Renal cortex interstitium (tissue), 11 donors: ENCODE data around the gene ZNF22. TPM values are rescaled to one million over a fixed set of nuclear protein-coding genes. Genes with fewer than 3 reads are reported as not detected.

Source experiments
- DNase-seq, 11 donors: peaks; one replicate each; pipeline ENCODE4 v3.0.0-alpha.2; 2013; ENCODE audit warnings: low read depth in 9 of 11, low spot score in 4 of 11; ENCODE audit errors: extremely low read depth in 1 of 11
- polyA plus RNA-seq, 3 donors: library from polyadenylated mRNA; unstranded; fragments of 120-200 nt; gene quantifications; one replicate each; pipeline ENCODE4 v1.2.1, GENCODE V29; 2013; ENCODE audit not compliant: insufficient read length in 3 of 3

The ZNF22 gene
- polyA plus RNA-seq, 3 donors, result 78.2 to 95.2 (median 82.8) TPM

DNA sequence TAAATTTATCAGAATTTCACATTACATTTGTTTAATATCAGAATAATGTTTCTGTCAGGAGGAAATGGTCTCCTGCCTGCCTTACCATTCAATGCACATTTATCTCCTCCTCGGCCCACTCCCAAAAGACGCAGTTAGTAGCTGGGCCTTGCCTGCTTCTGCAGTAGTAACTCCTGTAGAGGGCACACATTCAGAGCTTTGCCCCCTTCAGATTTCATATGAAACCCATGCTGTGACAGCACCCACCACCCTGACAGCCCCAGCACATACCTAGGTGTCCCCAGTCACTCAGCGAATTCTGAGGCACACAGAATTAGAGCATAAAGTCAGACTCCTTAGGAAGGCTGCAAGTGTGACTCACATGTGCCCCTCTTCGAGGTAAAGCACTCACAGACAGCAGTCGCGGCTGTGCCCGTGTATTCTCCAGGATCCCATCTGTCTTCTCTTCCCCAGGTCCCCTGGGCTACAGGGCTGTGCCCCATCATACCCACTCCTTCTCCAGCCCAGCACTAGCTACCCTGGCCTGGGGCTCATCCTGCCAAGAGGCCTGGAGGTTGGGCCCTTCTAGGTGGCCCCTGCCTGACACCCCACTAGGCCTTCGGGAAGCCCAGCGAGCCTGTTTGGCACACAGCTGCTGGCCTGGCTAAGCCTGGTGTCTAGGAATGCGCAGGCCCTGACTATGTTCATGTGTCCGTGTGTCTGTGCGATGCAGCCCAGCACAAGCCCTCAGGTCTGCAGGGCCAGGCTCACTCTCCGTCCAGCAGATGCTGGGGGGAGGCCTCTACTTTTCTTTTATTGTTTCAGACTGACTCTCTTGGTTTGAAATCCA is 17.4 kb upstream of the ZNF22 start:
- DNase-seq, result no peak

DNA sequence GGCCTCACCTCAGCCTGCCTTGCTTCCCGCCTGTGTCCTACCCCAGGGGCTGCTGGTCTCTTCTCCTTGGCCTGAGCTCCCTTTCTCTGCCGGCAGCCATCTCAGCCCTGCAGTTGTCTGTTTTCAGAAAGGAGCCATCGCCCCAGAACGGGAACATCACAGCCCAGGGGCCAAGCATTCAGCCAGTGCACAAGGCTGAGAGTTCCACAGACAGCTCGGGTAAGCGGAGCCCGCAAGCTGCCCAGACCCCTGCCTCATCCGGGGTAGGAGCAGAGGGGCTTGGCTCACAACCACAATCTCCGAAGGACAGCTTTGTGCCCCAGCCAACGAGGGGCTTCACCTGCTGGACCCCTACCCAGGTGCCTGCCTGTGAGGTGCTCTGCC is 16.8 kb upstream of the ZNF22 start:
- DNase-seq, result no peak

DNA sequence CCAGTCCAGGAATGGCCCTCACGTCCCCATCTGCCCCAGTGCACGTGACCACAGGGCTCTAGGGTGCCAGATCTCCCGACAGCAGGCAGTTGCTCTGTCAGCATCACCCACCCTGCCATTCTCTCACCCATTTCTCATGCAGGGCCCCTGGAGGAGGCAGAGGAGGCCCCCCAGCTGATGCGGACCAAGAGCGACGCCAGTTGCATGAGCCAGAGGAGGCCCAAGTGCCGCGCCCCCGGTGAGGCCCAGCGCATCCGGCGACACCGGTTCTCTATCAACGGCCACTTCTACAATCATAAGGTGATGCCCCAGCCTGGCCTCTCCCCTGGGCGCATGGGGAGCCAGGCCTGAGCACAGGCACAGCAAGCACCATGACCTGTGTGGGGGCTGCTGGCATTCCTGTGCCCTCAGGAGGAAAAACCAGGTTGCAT is 16.0 kb upstream of the ZNF22 start:
- no peak for DNase-seq

DNA sequence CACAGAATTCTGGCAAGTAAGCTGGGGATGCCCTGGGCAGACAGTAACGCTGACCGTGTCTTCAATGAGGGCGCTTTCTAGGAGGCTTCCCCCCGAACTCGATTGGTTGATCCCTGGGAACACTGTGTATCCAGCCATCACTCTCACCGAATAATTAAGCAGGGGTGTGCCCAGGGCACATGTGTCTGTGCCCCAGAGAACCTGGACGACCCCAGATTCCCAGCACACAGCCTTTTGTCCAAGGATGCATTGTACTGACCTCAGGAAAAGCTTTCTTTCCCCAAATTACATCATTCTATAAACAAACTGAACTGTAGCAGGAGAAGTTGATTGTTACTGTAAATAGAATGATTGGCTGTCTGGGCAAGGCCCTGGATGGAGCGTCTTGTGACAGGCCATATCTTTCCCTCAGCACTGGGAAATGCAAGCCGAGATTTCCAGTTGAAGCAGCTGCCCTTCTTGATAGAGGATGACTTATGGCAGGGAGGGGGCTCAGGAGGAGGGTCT is 15.5 kb upstream of the ZNF22 start:
- DNase-seq, result no peak

DNA sequence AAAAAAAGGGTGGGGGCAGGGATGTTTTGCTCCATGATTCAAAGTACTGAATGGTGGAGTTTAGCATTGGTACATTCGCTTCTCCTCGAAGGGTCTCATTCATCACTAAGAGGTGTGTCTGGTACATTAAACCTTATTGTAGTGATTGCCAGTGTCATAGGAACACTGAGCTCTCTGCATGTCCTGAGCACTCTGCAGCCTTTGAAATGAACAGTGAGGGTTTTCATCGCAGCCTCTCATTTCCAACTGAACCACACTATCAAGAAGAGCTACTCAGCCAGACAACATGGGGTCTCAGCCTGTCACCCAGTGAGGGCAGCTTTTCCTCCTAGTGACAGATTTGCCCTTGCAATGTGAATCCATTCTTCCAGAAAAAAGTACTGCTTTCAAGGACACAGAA is 14.5 kb upstream of the ZNF22 start:
- no peak for DNase-seq

DNA sequence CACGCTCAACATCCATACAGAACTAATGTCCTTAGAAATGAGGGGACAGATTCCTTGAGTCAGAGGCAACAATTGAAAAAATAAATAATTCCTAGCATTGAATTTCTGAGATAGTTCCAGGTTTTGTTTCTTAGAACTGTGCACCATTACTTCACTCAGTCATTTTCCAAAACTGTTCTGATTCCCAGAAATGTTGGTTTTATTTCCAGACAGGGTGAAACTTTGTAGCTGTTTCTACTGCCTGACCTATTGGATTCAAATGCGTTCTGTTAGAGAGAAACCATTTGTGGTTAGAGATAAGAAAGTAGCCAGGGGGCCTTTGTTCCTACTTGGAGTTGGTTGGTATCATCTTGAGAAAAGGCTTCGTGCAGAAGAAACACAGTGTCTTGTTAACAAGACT is 14.1 kb upstream of the ZNF22 start:
- no peak for DNase-seq

DNA sequence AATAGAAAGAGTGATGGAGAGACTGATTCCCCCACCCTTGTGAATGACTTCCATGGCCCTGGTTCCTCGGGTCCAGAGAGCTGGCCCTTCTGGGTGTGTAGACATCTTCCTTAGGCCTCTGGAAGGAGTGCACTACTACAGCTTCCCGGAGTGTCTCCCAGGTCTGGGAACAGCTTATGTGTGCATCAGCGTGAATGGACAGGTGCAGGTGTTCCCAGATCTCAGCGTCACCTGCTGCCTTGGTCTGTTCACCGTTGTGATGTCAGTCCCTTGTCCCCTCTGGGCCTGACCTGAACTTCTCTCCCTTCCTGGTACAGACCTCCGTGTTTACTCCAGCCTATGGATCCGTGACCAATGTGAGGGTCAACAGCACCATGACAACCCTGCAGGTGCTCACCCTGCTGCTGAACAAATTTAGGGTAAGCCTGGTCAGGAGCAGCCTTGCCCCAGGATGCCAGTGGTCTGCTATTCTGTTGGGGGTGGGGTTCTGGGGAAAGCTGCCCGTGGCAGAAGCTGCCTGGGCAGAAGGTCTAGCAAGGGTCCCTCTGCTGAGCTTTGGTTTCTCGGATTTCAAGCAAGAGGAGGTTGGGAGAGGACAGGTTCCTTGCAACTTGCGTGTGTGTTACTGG is 11.7 kb upstream of the ZNF22 start:
- no peak for DNase-seq

DNA sequence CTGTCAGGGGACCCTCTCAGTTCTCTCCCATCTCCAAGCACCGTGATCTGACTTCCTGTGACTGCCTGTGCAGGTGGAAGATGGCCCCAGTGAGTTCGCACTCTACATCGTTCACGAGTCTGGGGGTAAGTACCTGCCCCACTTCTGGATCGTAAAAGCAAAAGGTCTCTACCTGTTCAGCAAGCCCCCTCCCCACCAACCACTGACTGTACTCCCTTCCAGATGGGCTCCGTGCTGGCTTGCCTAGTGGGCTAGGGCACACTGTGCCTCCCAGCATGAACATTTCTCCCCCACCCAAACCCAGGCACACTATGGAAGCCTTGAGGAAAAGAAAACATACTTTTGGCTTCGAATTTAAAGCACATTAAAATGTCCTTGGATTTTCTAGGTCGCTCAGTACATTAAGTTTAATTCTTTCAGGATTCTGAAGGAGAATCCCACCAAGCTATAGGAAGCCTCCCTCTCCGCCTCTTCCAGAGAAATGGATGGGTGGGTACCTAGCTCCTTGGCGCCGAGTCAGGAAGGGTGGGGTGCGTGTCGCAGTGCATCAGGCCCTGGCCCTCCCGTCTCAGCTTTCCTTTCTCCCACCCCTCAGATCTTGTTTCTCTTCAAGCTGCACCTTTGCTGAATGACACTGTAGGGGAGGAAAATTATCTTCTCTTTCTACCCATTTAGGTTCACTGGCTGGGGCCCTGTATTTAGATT is 11.0 kb upstream of the ZNF22 start:
- DNase-seq, result no peak

DNA sequence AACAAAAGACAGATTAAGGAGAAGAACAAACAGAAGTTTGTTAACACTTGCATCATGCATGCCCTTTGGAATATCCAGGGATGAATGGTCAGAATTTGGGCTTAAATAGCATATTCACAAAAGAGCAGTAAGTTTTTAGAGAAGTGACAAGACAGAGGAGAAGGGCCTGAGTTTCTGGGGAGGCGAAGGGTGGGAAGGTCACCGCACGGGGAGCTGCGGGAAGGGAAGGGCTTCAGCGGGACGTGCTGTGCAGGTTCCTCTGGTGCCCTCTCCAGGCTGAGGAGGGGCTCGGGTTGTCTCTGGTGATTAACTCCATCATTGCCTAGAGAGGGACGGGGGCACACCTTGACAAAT is 10.4 kb upstream of the ZNF22 start:
- DNase-seq, result no peak

DNA sequence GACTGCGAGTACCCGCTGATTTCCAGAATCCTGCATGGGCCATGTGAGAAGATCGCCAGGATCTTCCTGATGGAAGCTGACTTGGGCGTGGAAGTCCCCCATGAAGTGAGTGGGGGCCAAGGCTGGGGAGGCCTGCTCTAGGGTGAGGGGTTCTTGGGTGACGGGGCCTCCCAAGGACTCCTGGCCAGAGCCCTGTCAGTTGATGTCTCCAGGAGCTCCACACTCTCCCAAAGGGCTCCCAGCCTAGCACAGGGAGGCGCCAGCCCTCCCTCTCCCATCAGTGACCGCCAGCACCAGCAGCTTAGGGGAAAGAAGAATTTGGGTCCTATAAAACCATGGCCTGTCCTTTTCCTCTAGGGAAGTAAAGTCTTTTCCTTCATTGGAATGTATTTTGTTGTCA is 9.8 kb upstream of the ZNF22 start:
- no peak for DNase-seq

DNA sequence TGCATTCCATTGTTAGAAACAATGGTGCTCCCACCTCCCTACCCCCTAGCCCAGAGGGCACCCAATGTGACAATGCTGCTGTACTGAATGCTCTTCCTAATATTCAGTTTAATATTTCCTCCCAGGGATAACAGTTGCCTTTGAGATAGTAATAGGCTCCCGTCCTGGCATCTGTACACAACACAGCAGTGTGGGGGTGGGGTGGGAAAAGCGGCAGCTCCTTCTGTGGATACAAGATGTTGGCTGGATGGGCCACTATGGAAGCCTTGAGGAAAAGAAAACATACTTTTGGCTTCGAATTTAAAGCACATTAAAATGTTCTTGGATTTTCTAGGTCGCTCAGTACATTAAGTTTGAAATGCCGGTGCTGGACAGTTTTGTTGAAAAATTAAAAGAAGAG is 9.2 kb upstream of the ZNF22 start:
- no peak for DNase-seq

DNA sequence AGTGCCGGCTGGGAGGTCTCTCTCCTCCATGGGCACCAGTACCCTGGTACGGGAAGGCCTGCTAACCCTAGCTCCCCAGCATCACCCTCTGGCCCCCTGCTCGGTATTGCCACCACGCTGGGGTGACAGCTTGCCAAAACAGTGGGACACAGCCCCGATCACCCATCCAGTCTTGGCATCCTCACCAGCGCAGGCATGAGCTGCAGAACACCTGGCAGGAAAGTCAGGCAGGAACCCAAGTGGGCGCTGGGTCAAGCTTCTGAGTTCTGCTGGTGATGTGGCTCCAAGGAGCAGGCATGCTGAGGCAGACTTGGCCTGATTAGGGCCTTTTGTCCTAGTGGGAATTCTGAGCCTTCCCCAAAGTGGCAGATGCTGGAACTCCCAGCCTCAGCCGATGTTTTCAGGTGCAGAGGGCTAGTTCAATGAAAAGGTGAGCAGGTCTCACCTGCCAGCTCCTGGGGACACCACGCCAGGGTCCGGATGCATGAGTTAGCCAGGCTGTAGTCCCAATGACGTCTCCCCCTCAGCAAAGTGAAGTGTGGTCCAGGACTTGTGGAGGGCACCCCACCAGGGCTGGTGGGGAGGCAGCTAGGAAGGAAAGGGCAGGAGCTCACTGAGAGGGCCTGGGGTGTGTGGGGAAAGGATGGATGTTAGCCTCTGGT is 8.5 kb upstream of the ZNF22 start:
- DNase-seq, result no peak

DNA sequence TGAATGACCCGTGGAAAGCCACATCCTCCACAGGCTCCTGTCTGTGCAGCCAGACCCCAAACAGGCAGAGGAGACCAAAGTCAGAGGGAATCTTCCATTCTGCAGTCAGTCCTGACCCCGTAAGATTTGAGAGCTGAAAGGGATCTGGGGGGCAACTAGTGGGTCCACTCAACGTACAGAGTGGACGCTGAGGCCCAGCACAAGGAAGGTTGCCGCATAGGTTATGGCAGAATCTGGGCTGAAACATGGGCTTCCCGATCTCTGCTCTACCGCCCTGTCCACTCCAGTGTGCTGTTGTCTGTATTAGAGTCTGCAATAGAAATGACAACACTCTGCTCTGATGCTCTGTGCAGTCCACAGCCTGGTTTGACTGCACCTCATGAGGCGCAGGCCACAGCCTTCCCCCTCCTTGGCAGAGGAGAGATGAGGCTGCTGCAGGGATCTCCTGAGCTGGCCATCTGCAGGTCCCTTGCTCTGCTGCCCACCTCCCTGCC is 7.9 kb upstream of the ZNF22 start:
- no peak for DNase-seq

DNA sequence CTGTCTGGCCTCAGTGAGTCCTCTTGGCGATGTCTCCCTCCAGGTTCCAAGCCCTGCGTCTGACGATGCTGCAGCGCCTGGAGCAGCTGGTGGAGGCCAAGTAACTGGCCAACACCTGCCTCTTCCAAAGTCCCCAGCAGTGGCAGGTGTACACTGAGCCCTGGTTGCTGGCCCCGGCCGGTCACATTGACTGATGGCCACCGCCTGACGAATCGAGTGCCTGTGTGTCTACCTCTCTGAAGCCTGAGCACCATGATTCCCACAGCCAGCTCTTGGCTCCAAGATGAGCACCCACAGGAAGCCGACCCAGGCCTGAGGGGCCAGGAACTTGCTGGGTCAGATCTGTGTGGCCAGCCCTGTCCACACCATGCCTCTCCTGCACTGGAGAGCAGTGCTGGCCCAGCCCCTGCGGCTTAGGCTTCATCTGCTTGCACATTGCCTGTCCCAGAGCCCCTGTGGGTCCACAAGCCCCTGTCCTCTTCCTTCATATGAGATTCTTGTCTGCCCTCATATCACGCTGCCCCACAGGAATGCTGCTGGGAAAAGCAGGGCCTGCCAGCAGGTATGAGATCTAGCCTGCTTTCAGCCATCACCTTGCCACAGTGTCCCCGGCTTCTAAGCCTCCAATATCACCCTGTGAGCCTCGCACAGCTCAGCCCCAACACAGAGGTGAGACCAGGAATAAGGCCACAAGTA is 7.3 kb upstream of the ZNF22 start:
- DNase-seq, result no peak

DNA sequence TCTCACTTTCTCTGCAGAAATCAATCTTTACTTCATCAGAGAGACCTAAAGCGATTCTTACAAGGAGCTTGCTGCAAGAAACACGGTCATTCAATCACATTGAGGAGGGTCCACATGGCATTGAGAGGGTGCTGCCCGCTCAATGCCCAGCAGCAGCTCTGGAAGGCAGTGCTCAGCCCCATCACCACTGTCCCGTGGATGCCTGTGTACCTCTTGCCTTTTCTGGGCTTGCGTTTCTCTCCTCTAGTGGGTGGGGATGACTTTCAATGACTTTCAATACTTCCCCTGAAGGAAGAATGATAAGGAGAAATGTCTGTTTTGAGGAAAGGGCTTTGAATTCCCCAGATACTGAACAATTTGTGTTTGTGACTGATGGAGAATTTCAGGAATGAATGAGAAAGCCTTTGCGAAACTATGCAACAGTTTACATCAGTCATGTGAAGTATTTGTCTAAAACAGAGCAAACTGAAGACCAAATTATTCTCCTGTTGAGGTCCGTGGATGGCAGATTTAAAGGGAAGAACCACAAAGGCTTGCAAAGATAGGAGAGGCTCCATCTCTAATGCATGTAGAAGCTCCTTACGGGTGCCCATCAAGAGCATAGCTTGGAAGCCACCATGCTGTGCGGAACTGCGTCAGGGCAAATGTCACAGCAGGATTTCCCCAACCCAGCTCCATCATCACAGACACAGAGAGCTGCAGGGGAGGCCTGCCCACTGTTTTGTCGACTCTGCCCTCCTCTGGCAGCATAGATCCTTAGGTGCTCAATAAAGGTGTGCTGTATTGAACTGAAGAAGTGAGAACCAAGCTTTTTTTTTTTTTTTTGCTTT is 6.6 kb upstream of the ZNF22 start:
- DNase-seq, result no peak

DNA sequence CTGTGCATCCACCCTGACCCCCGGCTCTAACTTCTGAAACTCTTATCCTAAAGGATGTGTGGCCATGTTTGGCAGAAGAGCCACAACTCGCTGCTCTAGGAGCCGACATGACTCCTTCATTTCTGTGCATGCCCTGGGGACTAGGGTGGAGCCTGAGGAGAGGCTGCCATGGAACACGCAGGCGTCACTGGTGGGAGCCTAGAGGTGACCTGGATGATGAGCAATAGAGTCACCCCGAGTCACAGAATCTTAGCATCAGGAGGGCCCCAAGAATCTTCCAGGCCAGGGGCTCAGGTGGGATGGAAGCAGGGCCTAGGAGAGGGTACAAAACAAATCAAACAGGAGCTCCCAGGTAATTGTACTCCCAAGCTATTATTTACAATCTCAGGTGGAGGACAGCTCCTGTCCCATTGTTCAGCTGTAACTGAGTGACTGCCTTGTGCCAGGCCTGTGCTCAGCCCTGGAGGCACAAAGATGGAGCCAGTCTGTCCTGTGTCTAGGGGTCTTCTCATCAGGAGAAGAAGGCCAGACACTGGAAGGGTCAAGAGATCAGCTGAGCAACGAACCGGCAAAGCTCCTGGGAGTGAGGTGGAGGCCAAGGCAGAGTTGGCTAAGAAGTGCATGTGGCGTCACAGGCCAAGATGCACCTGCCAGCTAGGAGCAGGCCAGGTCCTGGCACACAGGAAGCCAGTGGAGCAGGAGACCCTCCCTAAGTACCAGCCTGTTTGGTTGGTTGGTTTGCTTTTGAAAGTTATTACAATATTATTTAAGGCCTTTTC is 5.8 kb upstream of the ZNF22 start:
- DNase-seq, result no peak

DNA sequence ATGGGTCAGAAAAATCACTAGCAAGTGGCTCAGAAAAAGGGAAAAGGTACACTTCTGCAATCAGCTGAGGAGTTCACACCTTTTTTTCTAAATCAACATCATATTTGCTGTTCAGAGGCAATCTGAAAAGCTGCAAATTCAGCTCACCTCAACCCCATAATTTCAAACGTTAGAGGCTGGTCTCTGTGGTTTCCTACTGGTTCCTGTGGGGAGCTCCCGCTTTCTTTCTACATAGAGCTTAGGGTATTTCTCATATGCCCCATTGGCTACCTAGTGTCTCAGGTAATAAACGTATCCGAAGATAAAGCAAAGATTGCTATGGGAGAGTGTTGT is 5.2 kb upstream of the ZNF22 start:
- DNase-seq, result no peak
